H1 (cell line): ENCODE results near the gene SHLD1. TPM values are rescaled to one million over a fixed set of nuclear protein-coding genes. Genes with fewer than 3 reads are reported as not detected.

ENCODE experiments used
- CTCF ChIA-PET: fragments of 300-600 bp; sonication (Branson Sonifier 250); formaldehyde crosslinking; loops from one replicate; lab custom pipeline; 2021; ENCODE audit not compliant: partially characterized antibody; lab: Charles Lee
- POLR2A ChIA-PET: fragments of 300-600 bp; sonication (Branson Sonifier 250); formaldehyde crosslinking; loops from one replicate; lab custom pipeline; 2021; ENCODE audit warnings: inconsistent platforms; ENCODE audit not compliant: partially characterized antibody; lab: Charles Lee
- DNase-seq, 2 experiments: peaks; one replicate each; pipeline versions ENCODE4 v3.0.0 to v3.0.0-alpha.2; 2010 to 2022; ENCODE audit warnings: low spot score in 2 of 2, low read depth in 1 of 2, mixed read lengths in 1 of 2
- FAIRE-seq: peaks from 2 replicates; lab custom pipeline; 2011; peaks lifted over from hg19 to GRCh38; lab: Jason Lieb, UNC
- H2AFZ ChIP-seq: 2 replicates; pipeline ENCODE4 v1.8.1; 2012; ENCODE audit warnings: low read length, inconsistent platforms
- H2AK5ac ChIP-seq: 2 replicates; pipeline ENCODE4 v1.6.1; 2013; ENCODE audit warnings: low read depth, low read length
- H2BK120ac ChIP-seq: replicated peaks from 2 replicates; pipeline ENCODE3; 2013; ENCODE audit warnings: low read depth, low read length, inconsistent platforms
- H2BK12ac ChIP-seq: 2 replicates; pipeline ENCODE4 v1.6.1; 2013; ENCODE audit warnings: low read depth, low read length
- H2BK15ac ChIP-seq: 2 replicates; pipeline ENCODE4 v1.6.1; 2013; ENCODE audit warnings: low read length
- H2BK20ac ChIP-seq: 2 replicates; pipeline ENCODE4 v1.6.1; 2013; ENCODE audit warnings: low read length
- H2BK5ac ChIP-seq: 2 replicates; pipeline ENCODE4 v1.6.1; 2013; ENCODE audit warnings: low read depth, low read length
- H3K14ac ChIP-seq: 2 replicates; pipeline ENCODE4 v1.6.1; 2013; ENCODE audit warnings: inconsistent platforms; ENCODE audit not compliant: insufficient read length
- H3K18ac ChIP-seq: 2 replicates; pipeline ENCODE4 v1.6.1; 2013; ENCODE audit warnings: low read length; ENCODE audit errors: extremely low read depth
- H3K23ac ChIP-seq: 2 replicates; pipeline ENCODE4 v1.6.1; 2013; ENCODE audit warnings: inconsistent platforms; ENCODE audit not compliant: insufficient read length
- H3K23me2 ChIP-seq: 2 replicates; pipeline ENCODE4 v1.6.1; 2013; ENCODE audit warnings: low read depth, low read length
- H3K27ac ChIP-seq: 2 replicates; pipeline ENCODE4 v1.6.1; 2011; ENCODE audit warnings: low read depth, low read length, inconsistent platforms
- H3K27me3 ChIP-seq, 4 experiments: replicated peaks in 1 of 4; 1 replicate in 1 of 4; 2 replicates in 3 of 4; pipeline versions ENCODE4 v1.6.1 to v1.8.1; 2011 to 2013; ENCODE audit warnings: low read length in 3 of 4, mild to moderate bottlenecking in 3 of 4, inconsistent platforms in 2 of 4, mixed read lengths in 2 of 4, moderate library complexity in 1 of 4; ENCODE audit not compliant: control insufficient read depth in 3 of 4, insufficient read depth in 3 of 4; ENCODE audit errors: extremely low read depth in 1 of 4
- H3K36me3 ChIP-seq, 4 experiments: 2 replicates each; pipeline versions ENCODE4 v1.6.1 to v1.8.1; 2011 to 2013; ENCODE audit warnings: mild to moderate bottlenecking in 4 of 4, low read length in 3 of 4, moderate library complexity in 2 of 4, control low read depth in 1 of 4, inconsistent platforms in 1 of 4; ENCODE audit not compliant: insufficient read depth in 4 of 4, control insufficient read depth in 2 of 4
- H3K4ac ChIP-seq: replicated peaks from 2 replicates; pipeline ENCODE3; 2013; ENCODE audit warnings: low read length, low read depth, mixed read lengths, inconsistent platforms; ENCODE audit not compliant: insufficient read length
- H3K4me1 ChIP-seq, 4 experiments: replicated peaks in 1 of 4; 1 replicate in 1 of 4; 2 replicates in 3 of 4; pipeline versions ENCODE4 v1.6.1 to v1.8.1; 2011 to 2013; ENCODE audit warnings: low read length in 3 of 4, inconsistent platforms in 2 of 4, mixed read lengths in 1 of 4; ENCODE audit not compliant: insufficient read depth in 4 of 4, control insufficient read depth in 3 of 4
- H3K4me2 ChIP-seq, 2 experiments: 2 replicates each; pipeline versions ENCODE4 v1.6.1 to v1.8.1; 2011 to 2013; ENCODE audit warnings: low read depth in 2 of 2, low read length in 2 of 2, control low read depth in 1 of 2, inconsistent platforms in 1 of 2, mild to moderate bottlenecking in 1 of 2; ENCODE audit not compliant: insufficient read depth in 1 of 2
- H3K4me3 ChIP-seq, 4 experiments: fragments of 200-600, 300-600 bp in 1 of 4; sonication (generic), shearing (Covaris generic), sonication (Bioruptor Twin) in 1 of 4; 2 replicates each; pipeline versions ENCODE4 v1.5.1 to v1.8.1; 2011 to 2016; ENCODE audit warnings: low read length in 4 of 4, low read depth in 3 of 4, control low read depth in 2 of 4, inconsistent platforms in 2 of 4, mild to moderate bottlenecking in 2 of 4, mixed read lengths in 1 of 4, moderate library complexity in 1 of 4; ENCODE audit not compliant: insufficient read depth in 2 of 4; ENCODE audit errors: extremely low read depth in 1 of 4
- H3K56ac ChIP-seq: replicated peaks from 2 replicates; pipeline ENCODE3; 2013; ENCODE audit warnings: low read depth, mild to moderate bottlenecking, mixed read lengths, low read length, inconsistent platforms; ENCODE audit not compliant: insufficient read length
- H3K79me1 ChIP-seq: 2 replicates; pipeline ENCODE4 v1.6.1; 2013; ENCODE audit warnings: low read depth, low read length, control low read depth
- H3K79me2 ChIP-seq, 2 experiments: 2 replicates each; pipeline versions ENCODE4 v1.6.1 to v1.8.1; 2012 to 2013; ENCODE audit warnings: low read length in 2 of 2, mild to moderate bottlenecking in 2 of 2, inconsistent platforms in 1 of 2; ENCODE audit not compliant: insufficient read depth in 2 of 2, control insufficient read depth in 1 of 2
- H3K9ac ChIP-seq, 4 experiments: replicated peaks in 1 of 4; 1 replicate in 1 of 4; 2 replicates in 3 of 4; pipeline versions ENCODE4 v1.6.1 to v1.8.1; 2011 to 2013; ENCODE audit warnings: low read depth in 3 of 4, low read length in 3 of 4, control low read depth in 2 of 4, mild to moderate bottlenecking in 2 of 4, moderate library complexity in 2 of 4, inconsistent platforms in 1 of 4; ENCODE audit errors: extremely low read depth in 1 of 4
- H3K9me3 ChIP-seq, 2 experiments: 2 replicates each; pipeline versions ENCODE4 v1.6.1 to v1.8.1; 2012 to 2013; ENCODE audit warnings: mild to moderate bottlenecking in 2 of 2, moderate library complexity in 2 of 2, control low read depth in 1 of 2, inconsistent platforms in 1 of 2, low read depth in 1 of 2, low read length in 1 of 2, mixed read lengths in 1 of 2; ENCODE audit not compliant: insufficient read depth in 2 of 2
- H4K20me1 ChIP-seq, 2 experiments: replicated peaks in 1 of 2; 2 replicates each; pipeline versions ENCODE3 to v1.8.1; 2011 to 2013; ENCODE audit warnings: inconsistent platforms in 2 of 2, low read length in 2 of 2, mild to moderate bottlenecking in 1 of 2; ENCODE audit not compliant: insufficient read depth in 2 of 2, control insufficient read depth in 1 of 2
- H4K5ac ChIP-seq: 2 replicates; pipeline ENCODE4 v1.6.1; 2013; ENCODE audit warnings: low read length, low read depth, mixed read lengths, inconsistent platforms; ENCODE audit not compliant: insufficient read length
- H4K8ac ChIP-seq: 2 replicates; pipeline ENCODE4 v1.8.0; 2013; ENCODE audit warnings: mild to moderate bottlenecking, moderate library complexity, low read length, inconsistent platforms; ENCODE audit not compliant: insufficient read depth; ENCODE audit errors: extremely low read depth
- H4K91ac ChIP-seq: replicated peaks from 2 replicates; pipeline ENCODE3; 2013; ENCODE audit warnings: low read length, mixed read lengths, inconsistent platforms; ENCODE audit not compliant: insufficient read length
- CEBPB ChIP-seq: IDR thresholded peaks from 2 replicates; pipeline ENCODE4 v1.6.1; 2012; ENCODE audit warnings: low read depth, low read length
- SP4 ChIP-seq: IDR thresholded peaks from 2 replicates; pipeline ENCODE4 v1.6.1; 2012; ENCODE audit warnings: low read length, inconsistent platforms
- SUZ12 ChIP-seq: fragments of 200-600 bp; sonication (generic); IDR thresholded peaks from 2 replicates; pipeline ENCODE4 v1.6.1; 2012; ENCODE audit warnings: mild to moderate bottlenecking, inconsistent platforms, low read length, moderate library complexity, mixed read lengths
- TCF12 ChIP-seq: IDR thresholded peaks from 2 replicates; pipeline ENCODE4 v1.6.1; 2011; ENCODE audit warnings: low read depth, mild to moderate bottlenecking, low read length
- WGBS, 2 experiments: shearing (Covaris generic) in 1 of 2; methylation state at CpG; one replicate each; pipeline versions ENCODE4 v1.1.6 to v1.1.7; 2013 to 2015; ENCODE audit warnings: low lambda C conversion rate in 2 of 2, mixed read lengths in 2 of 2, inconsistent platforms in 1 of 2, low coverage in 1 of 2, missing lambda C conversion rate in 1 of 2; ENCODE audit not compliant: insufficient replicate concordance in 2 of 2, insufficient coverage in 1 of 2, insufficient read length in 1 of 2; ENCODE audit errors: extremely low coverage in 1 of 2, missing lambda C conversion rate in 1 of 2; 5-methylcytosine and 5-hydroxymethylcytosine counted together
- polyA plus RNA-seq, 7 experiments: library from polyadenylated mRNA; depleted of rRNA in 3 of 7; stranded (reverse) in 5 of 7; unstranded in 2 of 7; fragments of >200 nt in 5 of 7; fragments of 200-250 nt in 2 of 7; gene quantifications; 1 replicate in 5 of 7; 2 replicates in 1 of 7; 4 replicates in 1 of 7; pipeline versions ENCODE4 v1.2.1 to v1.2.3, GENCODE V29; 2011 to 2013; ENCODE audit warnings: missing spikeins in 2 of 7, mixed read lengths in 2 of 7
- total RNA-seq: library from RNA; stranded (reverse); fragmentation: NEBNext Ultra II Directional; extraction: Animal tissue kit (Norgen Biotek cat#: 25700); gene quantifications from 2 replicates; pipeline ENCODE4 v1.2.1, GENCODE V29; 2021

The SHLD1 gene
- total and polyA plus RNA-seq, 2 of the 8 experiments (the other 6 are each of a cell fraction or from before 2014, with no cell fraction given) = 4.2 to 6.5 TPM

DNA sequence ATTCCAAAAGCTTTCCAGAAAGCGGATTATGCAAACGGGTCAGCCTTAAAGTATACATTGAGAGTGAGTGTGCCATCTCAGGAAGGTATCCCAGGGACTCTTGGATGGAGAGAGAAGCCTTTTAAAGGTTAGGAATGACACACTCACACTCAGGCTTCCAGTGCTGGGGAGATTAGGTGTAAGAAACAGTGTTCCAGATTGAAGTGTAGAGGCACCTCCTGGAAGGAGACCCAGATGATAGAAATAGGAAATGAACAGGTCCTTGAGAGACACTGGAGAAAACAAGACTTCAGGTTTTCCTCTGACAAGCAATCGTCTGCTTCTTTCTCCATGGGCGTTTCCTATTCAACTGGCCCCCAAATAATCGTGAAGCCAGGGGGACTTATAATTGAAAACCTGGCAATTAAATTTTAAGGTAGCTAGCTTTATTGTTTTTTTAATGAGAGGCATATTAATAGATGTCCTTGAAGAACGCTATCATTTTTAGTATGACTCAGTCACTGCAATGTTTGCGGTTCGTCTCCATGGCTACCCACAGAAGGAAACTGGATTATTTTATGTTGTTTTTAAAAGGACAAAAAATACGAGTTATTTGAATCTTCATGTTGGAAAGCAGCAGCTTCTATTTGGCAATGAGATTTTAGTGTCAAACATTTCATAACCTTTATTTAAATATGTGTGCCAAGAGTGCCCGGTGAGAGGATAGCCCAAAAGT lies 114.8 kb downstream of the SHLD1 start:
- TF ChIP-seq CEBPB (no peak), SUZ12 (no peak), TCF12 (no peak), SP4 (no peak)
- FAIRE-seq (no peak), DNase-seq (no peak)
- Histone ChIP-seq H3K79me2 (no peaks in the 10 kb centered on the region), H3K27ac (no peak overlapping the region), H4K20me1 (no peaks in the 10 kb centered on the region), H3K9ac (no peak overlapping the region), H2AK5ac (no peak overlapping the region), H4K8ac (no peak overlapping the region), H2BK20ac (no peak overlapping the region), H3K4me1 (no peaks in the 10 kb centered on the region), H3K27me3 (no peaks in the 10 kb centered on the region), H3K79me1 (no peaks in the 10 kb centered on the region), H3K9me3 (no peaks in the 10 kb centered on the region), H3K36me3 (no peaks in the 10 kb centered on the region), H3K4ac (no peak overlapping the region), H2AFZ (no peak overlapping the region), H3K23ac (no peak overlapping the region), H4K91ac (no peak overlapping the region), H2BK12ac (no peak overlapping the region), H2BK5ac (no peak overlapping the region), H2BK15ac (no peak overlapping the region), H3K4me3 (no peak overlapping the region), H3K14ac (no peak overlapping the region), H2BK120ac (no peak overlapping the region), H3K23me2 (no peaks in the 10 kb centered on the region), H4K5ac (no peak overlapping the region), H3K4me2 (no peak overlapping the region), H3K18ac (no peak overlapping the region), H3K56ac (no peak overlapping the region)
- ChIA-PET POLR2A (no interaction called here), CTCF (interaction anchor here (0.9 kb wide), 1 partner anchor 38 kb away, joined by 3 read pairs; no protein-coding TSS in a partner anchor)
- 83% methylated on average over 10 of the region's 10 CpGs; no CpG with 5 or more reads in 1 of the 2 experiments for WGBS, 2 experiments
